ENCODE results near the gene RING1.

GRCh38 chr6:33199687-33200218 is 8.5 kb upstream of the RING1 start:
- TF ChIP-seq POLR2AphosphoS5 (IDR thresholded peaks at IDR 0.05; ENCODE audit: low read depth) (no peak), CTCF (IDR thresholded peaks at IDR 0.05; ENCODE audit: insufficient read depth, low read length) (no peak), REST (IDR thresholded peaks at IDR 0.05; ENCODE audit: insufficient replicate concordance, low read depth) (no peak), GABPA (IDR thresholded peaks at IDR 0.05; ENCODE audit: low read depth) (no peak)

All from HL-60 (cell line).